ENCODE data around the gene TULP4.

Gene TULP4

GRCh38 chr6:158332237-158332636 lies 20.0 kb downstream of the TULP4 start:
- Histone ChIP-seq H2BK120ac (ENCODE audit: low read depth, low read length) (no peak overlapping the region), H3K18ac (ENCODE audit: low read depth in 1 of 2, low read length in 2 of 2) (no peak overlapping the region), H2AK5ac (ENCODE audit: low read length, severe bottlenecking) (no peak overlapping the region), H3K23ac (ENCODE audit: low read length in 2 of 2) (no peak overlapping the region), H3K4ac (ENCODE audit: low read depth in 1 of 2, low read length in 2 of 2) (no peak overlapping the region), H3K4me1 (ENCODE audit: control insufficient read depth, insufficient read depth, low read depth, low read length) (peaks cover 4% of the 10 kb centered on the region), H2BK12ac (ENCODE audit: low read length in 2 of 2) (no peak overlapping the region), H3K9me3 (ENCODE audit: control insufficient read depth, low read length) (peaks cover 12% of the 10 kb centered on the region), H3K79me1 (replicated peaks; ENCODE audit: low read length, poor library complexity, severe bottlenecking) (peaks cover 29% of the 10 kb centered on the region), H2BK15ac (ENCODE audit: low read depth, poor library complexity, severe bottlenecking) (no peak overlapping the region), H3K4me3 (ENCODE audit: insufficient read depth in 1 of 2, low read depth in 1 of 2, low read length in 2 of 2) (no peak overlapping the region), H3K27ac (ENCODE audit: low read length, poor library complexity, severe bottlenecking) (no peak overlapping the region), H3K9ac (ENCODE audit: low read length) (no peak overlapping the region), H2AFZ (ENCODE audit: low read depth, low read length) (no peak overlapping the region), H4K8ac (ENCODE audit: low read length) (no peak overlapping the region), H4K91ac (ENCODE audit: low read length) (no peak overlapping the region), H3K27me3 (ENCODE audit: control insufficient read depth in 1 of 2, insufficient read depth in 1 of 2, low read length in 2 of 2) (no peaks in the 10 kb centered on the region), H2BK5ac (ENCODE audit: low read depth, low read length, poor library complexity, severe bottlenecking) (no peak overlapping the region), H3K14ac (ENCODE audit: low read length in 2 of 2) (no peak overlapping the region), H3K4me2 (ENCODE audit: low read length, poor library complexity, severe bottlenecking) (no peak overlapping the region), H3K36me3 (ENCODE audit: control insufficient read depth in 1 of 2, insufficient read depth in 2 of 2, low read depth in 1 of 2, low read length in 2 of 2) (no peaks in the 10 kb centered on the region)
- WGBS: 98% methylated on average over 2 of the region's 2 CpGs
- no peak for DNase-seq

GRCh38 chr6:158333094-158333493 lies 20.8 kb downstream of the TULP4 start:
- peaks cover 12% of the 10 kb centered on the region for H3K9me3 ChIP-seq (ENCODE audit: control insufficient read depth, low read length)
- H3K4ac ChIP-seq (ENCODE audit: low read depth in 1 of 2, low read length in 2 of 2): no peak overlapping the region
- H3K4me1 ChIP-seq (ENCODE audit: control insufficient read depth, insufficient read depth, low read depth, low read length): peaks cover 4% of the 10 kb centered on the region
- H4K8ac ChIP-seq (ENCODE audit: low read length): no peak overlapping the region
- no peak overlapping the region for H3K18ac ChIP-seq (ENCODE audit: low read depth in 1 of 2, low read length in 2 of 2)
- no peak overlapping the region for H3K23ac ChIP-seq (ENCODE audit: low read length in 2 of 2)
- no peaks in the 10 kb centered on the region for H3K27me3 ChIP-seq (ENCODE audit: control insufficient read depth in 1 of 2, insufficient read depth in 1 of 2, low read length in 2 of 2)
- 100% methylated on average over 4 of the region's 4 CpGs for WGBS
- H2AK5ac ChIP-seq (ENCODE audit: low read length, severe bottlenecking): no peak overlapping the region
- H3K4me3 ChIP-seq (ENCODE audit: insufficient read depth in 1 of 2, low read depth in 1 of 2, low read length in 2 of 2): no peak overlapping the region
- H3K79me1 ChIP-seq (replicated peaks; ENCODE audit: low read length, poor library complexity, severe bottlenecking): peaks cover 29% of the 10 kb centered on the region
- no peak overlapping the region for H2BK15ac ChIP-seq (ENCODE audit: low read depth, poor library complexity, severe bottlenecking)
- no peak overlapping the region for H3K9ac ChIP-seq (ENCODE audit: low read length)
- no peak overlapping the region for H3K14ac ChIP-seq (ENCODE audit: low read length in 2 of 2)
- no peak overlapping the region for H3K4me2 ChIP-seq (ENCODE audit: low read length, poor library complexity, severe bottlenecking)
- no peaks in the 10 kb centered on the region for H3K36me3 ChIP-seq (ENCODE audit: control insufficient read depth in 1 of 2, insufficient read depth in 2 of 2, low read depth in 1 of 2, low read length in 2 of 2)
- no peak overlapping the region for H4K91ac ChIP-seq (ENCODE audit: low read length)
- no peak overlapping the region for H3K27ac ChIP-seq (ENCODE audit: low read length, poor library complexity, severe bottlenecking)
- H2BK120ac ChIP-seq (ENCODE audit: low read depth, low read length): no peak overlapping the region
- no peak overlapping the region for H2BK12ac ChIP-seq (ENCODE audit: low read length in 2 of 2)
- no peak overlapping the region for H2AFZ ChIP-seq (ENCODE audit: low read depth, low read length)
- no peak for DNase-seq
- H2BK5ac ChIP-seq (ENCODE audit: low read depth, low read length, poor library complexity, severe bottlenecking): no peak overlapping the region

- no peak overlapping the region for H3K4ac ChIP-seq (ENCODE audit: low read depth in 1 of 2, low read length in 2 of 2)
- H3K9ac ChIP-seq (ENCODE audit: low read length): no peak overlapping the region
- H2BK120ac ChIP-seq (ENCODE audit: low read depth, low read length): no peak overlapping the region
- no peaks in the 10 kb centered on the region for H3K4me1 ChIP-seq (ENCODE audit: control insufficient read depth, insufficient read depth, low read depth, low read length)
- H3K27ac ChIP-seq (ENCODE audit: low read length, poor library complexity, severe bottlenecking): no peak overlapping the region
- H2BK5ac ChIP-seq (ENCODE audit: low read depth, low read length, poor library complexity, severe bottlenecking): no peak overlapping the region
- H2AFZ ChIP-seq (ENCODE audit: low read depth, low read length): no peak overlapping the region
- no peaks in the 10 kb centered on the region for H3K27me3 ChIP-seq (ENCODE audit: control insufficient read depth in 1 of 2, insufficient read depth in 1 of 2, low read length in 2 of 2)
- WGBS: 100% methylated on average over 2 of the region's 2 CpGs
- H4K91ac ChIP-seq (ENCODE audit: low read length): no peak overlapping the region
- no peak overlapping the region for H3K18ac ChIP-seq (ENCODE audit: low read depth in 1 of 2, low read length in 2 of 2)
- H3K14ac ChIP-seq (ENCODE audit: low read length in 2 of 2): no peak overlapping the region
- H3K36me3 ChIP-seq (ENCODE audit: control insufficient read depth in 1 of 2, insufficient read depth in 2 of 2, low read depth in 1 of 2, low read length in 2 of 2): peaks cover 0 to 6% of the 10 kb centered on the region in 2 experiments
- no peak overlapping the region for H3K4me3 ChIP-seq (ENCODE audit: insufficient read depth in 1 of 2, low read depth in 1 of 2, low read length in 2 of 2)
- no peak for DNase-seq
- H2BK15ac ChIP-seq (ENCODE audit: low read depth, poor library complexity, severe bottlenecking): no peak overlapping the region
- no peak overlapping the region for H2BK12ac ChIP-seq (ENCODE audit: low read length in 2 of 2)
- H3K23ac ChIP-seq (ENCODE audit: low read length in 2 of 2): no peak overlapping the region
- no peak overlapping the region for H4K8ac ChIP-seq (ENCODE audit: low read length)
- peaks cover 32% of the 10 kb centered on the region for H3K79me1 ChIP-seq (replicated peaks; ENCODE audit: low read length, poor library complexity, severe bottlenecking)
- H2AK5ac ChIP-seq (ENCODE audit: low read length, severe bottlenecking): no peak overlapping the region
- H3K9me3 ChIP-seq (ENCODE audit: control insufficient read depth, low read length): peaks cover 12% of the 10 kb centered on the region
- no peak overlapping the region for H3K4me2 ChIP-seq (ENCODE audit: low read length, poor library complexity, severe bottlenecking)
Observed at GRCh38 chr6:158334534-158334933, 22.3 kb downstream of the TULP4 start.

GRCh38 chr6:158337332-158337731 lies 25.1 kb downstream of the TULP4 start:
- Histone ChIP-seq H3K27ac (ENCODE audit: low read length, poor library complexity, severe bottlenecking) (no peak overlapping the region), H2AFZ (ENCODE audit: low read depth, low read length) (no peak overlapping the region), H2BK5ac (ENCODE audit: low read depth, low read length, poor library complexity, severe bottlenecking) (no peak overlapping the region), H4K91ac (ENCODE audit: low read length) (no peak overlapping the region), H3K36me3 (ENCODE audit: control insufficient read depth in 1 of 2, insufficient read depth in 2 of 2, low read depth in 1 of 2, low read length in 2 of 2) (peaks cover 2 to 6% of the 10 kb centered on the region in 2 experiments), H2BK15ac (ENCODE audit: low read depth, poor library complexity, severe bottlenecking) (no peak overlapping the region), H2AK5ac (ENCODE audit: low read length, severe bottlenecking) (no peak overlapping the region), H3K4me1 (ENCODE audit: control insufficient read depth, insufficient read depth, low read depth, low read length) (no peaks in the 10 kb centered on the region), H4K8ac (ENCODE audit: low read length) (no peak overlapping the region), H3K4me2 (ENCODE audit: low read length, poor library complexity, severe bottlenecking) (no peak overlapping the region), H3K4ac (ENCODE audit: low read depth in 1 of 2, low read length in 2 of 2) (no peak overlapping the region), H3K4me3 (ENCODE audit: insufficient read depth in 1 of 2, low read depth in 1 of 2, low read length in 2 of 2) (no peak overlapping the region), H3K79me1 (replicated peaks; ENCODE audit: low read length, poor library complexity, severe bottlenecking) (peaks cover 30% of the 10 kb centered on the region), H3K14ac (ENCODE audit: low read length in 2 of 2) (no peak overlapping the region), H3K23ac (ENCODE audit: low read length in 2 of 2) (no peak overlapping the region), H3K27me3 (ENCODE audit: control insufficient read depth in 1 of 2, insufficient read depth in 1 of 2, low read length in 2 of 2) (no peaks in the 10 kb centered on the region), H2BK12ac (ENCODE audit: low read length in 2 of 2) (no peak overlapping the region), H3K18ac (ENCODE audit: low read depth in 1 of 2, low read length in 2 of 2) (no peak overlapping the region), H3K9ac (ENCODE audit: low read length) (no peak overlapping the region), H3K9me3 (ENCODE audit: control insufficient read depth, low read length) (peaks cover 12% of the 10 kb centered on the region), H2BK120ac (ENCODE audit: low read depth, low read length) (no peak overlapping the region)
- DNase-seq: no peak
- no CpG with 5 or more reads among the region's 2 CpGs for WGBS
